Endometrial microvascular endothelial cells (primary cell): ENCODE measurements around the gene ART1. TPM values are rescaled to one million over a fixed set of nuclear protein-coding genes. Genes with fewer than 3 reads are reported as not detected.
"Not testable (repeated sequence)": the region's sequence is repeated elsewhere in the genome, so short reads cannot be mapped to it uniquely, and the experiment has no call there.

Experiments
- in situ Hi-C: cut with HindIII; loops from 2 replicates; pipeline ENCODE4 v1.10.0; 2017; ENCODE audit warnings: low sequenced_read_pairs, low pct_unique_long_range_greater_than_20kb; ENCODE audit errors: inconsistent ontology term
- total RNA-seq: library from RNA; depleted of rRNA; stranded (reverse); fragments of >200 nt; gene quantifications from one replicate; pipeline ENCODE4 v1.2.3, GENCODE V29; 2015; ENCODE audit errors: inconsistent ontology term

ART1 gene, protein sequence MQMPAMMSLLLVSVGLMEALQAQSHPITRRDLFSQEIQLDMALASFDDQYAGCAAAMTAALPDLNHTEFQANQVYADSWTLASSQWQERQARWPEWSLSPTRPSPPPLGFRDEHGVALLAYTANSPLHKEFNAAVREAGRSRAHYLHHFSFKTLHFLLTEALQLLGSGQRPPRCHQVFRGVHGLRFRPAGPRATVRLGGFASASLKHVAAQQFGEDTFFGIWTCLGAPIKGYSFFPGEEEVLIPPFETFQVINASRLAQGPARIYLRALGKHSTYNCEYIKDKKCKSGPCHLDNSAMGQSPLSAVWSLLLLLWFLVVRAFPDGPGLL
- total RNA-seq = not detected

DNA sequence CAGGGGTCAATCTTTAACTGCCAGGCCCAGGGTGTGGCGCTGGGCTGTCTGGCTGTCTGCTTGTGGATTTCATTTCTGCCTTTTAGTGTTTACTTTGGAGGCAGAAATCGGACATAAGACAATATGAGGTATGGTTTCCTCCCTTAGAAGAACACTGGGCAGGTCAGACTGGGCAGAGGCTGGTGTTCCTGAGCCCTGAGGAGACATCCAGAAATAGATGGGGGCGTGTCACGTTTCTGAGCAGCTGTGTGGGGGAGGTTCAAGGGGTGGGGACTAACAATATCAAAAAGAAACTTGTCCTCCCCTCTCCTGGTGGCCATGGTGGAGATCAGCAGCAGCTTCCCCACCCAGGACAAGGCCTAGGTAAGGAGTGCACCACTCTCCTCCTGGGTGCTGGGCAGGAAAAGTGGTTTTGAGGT lies at the start of gene ART1:
Gene ART1, plus strand, starts transcription at position 312 of the 419 bp plus-strand sequence. CDS start 14,086 bp downstream, outside the sequence.
- in situ Hi-C loops = no loop called here

DNA sequence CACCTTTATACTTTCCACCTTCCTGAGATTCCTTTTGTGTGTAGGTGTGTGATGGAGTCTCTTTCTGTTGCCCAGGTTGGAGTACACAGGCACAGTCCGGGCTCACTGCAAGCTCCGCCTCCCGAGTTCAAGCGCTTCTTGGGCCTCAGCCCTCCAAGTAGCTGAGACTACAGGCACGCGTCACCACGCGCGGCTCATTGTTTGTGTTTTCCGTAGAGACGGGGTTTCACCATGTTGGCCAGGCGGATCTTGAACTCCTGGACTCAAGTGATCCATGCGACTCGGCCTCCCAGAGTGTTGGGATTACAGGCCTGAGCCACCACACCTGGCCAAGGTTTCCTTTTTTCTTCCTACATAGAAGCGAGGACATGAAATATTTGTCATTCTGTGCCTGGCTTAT lies 47.2 kb upstream of the ART1 start:
- in situ Hi-C loops = not testable (repeated sequence)

DNA sequence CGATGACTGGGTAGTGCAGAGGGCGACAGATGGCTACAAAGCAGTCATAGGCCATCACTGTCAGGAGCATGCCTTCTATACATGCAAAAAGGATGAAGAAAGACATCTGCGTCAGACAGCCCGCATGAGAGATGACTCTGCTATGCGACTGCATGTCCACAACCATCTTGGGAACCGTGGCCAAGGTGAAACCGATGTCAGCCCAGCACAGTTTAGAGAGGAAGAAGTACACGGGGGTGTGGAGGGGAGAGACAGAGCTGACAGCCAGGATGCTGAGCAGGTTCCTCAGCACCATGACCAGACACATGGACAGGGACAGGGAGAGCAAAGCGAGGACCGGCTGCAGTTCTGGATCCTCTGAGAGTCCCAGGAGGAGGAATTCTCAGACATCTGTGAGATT lies 44.7 kb upstream of the ART1 start:
- in situ Hi-C loops = not testable (repeated sequence)

DNA sequence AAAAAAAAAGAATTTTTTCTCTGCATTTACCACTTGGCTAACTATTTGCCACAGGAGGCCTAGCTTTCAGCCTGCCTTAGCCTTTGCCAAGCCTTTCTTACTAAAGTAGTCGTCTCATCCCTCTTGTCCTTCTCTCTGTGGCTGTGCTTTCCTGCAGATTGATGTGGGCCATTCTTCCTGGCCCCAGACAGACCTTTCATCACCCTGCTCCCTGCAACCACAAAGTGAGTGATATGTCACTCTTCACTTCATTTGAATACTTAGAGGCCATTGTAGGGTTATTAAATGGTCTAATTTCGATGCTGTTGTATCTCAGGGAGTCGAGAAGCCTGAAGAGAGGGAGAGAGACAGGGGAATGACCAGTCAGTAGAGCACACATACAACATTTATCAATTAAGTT lies 40.8 kb upstream of the ART1 start:
- in situ Hi-C loops = no loop called here

DNA sequence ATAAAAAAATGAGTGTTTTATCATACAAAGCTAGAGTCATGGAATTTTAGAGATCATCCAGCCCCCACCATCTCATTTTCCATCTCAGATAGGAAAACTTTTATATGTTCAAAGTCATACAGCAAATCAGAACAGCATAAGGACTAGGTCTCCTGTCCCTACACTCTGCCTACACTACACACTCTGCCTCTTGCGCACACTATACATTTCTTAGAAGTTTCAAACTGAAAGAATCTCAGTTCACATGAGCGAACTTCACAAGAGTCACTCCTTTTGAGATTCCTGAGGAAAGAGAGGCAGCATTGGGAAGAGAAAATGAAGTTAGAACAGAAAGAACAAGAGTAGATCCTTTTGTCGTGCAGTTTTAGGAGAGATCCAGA lies 39.7 kb upstream of the ART1 start:
- in situ Hi-C loops = no loop called here

DNA sequence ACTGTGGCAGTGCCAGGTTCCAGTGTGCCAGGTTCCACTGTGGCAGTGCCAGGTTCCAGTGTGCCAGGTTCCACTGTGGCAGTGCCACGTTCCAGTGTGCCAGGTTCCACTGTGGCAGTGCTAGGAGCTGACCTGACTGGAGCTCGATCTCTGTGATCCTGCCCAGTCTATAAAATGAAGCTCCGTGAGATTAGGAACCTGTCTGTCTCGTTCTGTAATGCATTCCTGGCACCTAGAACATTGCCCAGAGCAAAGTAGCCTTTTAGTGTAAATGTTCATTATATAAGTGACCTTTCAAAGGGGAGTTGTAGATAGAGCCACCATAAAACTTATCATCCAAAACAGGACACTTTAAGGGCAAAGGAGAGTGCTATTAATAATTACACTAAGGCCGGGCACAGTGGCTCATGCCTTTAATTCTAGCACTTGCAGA lies 39.1 kb upstream of the ART1 start:
- in situ Hi-C loops = no loop called here

DNA sequence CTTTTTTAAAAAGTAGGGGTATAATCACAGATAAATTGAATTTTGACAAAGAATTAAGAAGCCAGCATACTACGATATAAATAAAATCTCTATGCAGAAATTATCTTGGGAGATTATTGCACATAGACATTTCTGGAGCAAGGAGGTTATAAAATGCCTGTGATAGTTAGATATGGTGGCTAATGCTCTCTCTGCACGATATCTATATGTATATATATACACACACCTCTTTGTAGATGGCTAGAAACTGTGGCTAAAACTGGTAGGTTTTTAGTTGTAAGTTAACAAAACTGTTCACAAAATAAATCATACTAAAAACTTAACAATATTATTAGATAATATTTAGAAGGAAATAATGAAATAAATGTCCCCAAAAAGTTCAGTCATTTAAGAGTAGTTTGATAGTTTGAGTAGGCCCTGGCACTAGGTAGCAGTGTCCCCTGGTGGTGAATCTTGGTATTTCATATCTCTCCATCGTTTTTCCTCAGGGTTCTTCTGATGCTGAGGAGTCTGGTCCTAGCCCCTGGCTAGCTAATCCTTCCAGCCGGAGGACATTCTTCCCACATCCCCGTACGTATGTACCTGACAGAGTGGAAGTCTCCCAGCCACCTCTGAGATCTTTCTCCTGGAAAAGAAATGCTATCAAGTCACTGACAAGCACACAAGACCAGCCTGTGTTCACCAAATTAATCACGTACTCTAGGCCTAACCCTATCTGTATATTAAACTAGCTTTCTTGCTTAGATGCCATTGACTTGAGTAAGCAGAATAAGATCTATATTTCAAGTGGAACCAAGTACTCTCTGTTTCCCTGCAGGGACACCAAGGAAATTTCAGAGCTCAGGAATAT lies 35.3 kb upstream of the ART1 start:
- in situ Hi-C loops = no loop called here

DNA sequence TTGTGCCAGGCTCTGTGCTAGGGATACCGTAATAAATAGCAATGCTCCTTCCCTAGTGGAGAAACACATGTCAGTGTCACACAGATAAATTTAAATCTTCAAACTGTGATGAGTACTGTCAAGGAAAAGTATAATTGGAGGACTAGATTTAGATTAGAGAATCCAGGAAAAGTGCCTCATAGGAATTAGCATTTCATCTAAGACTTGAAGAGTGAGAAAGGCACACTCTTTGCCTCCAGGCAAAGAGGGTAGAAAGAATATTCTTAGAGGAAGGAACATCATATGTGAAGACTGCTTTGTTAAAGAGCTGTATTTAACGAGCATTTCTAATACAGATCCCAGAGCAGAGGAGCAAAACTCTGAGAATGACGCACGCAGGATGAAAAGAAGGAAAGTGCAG lies 34.1 kb upstream of the ART1 start:
- in situ Hi-C loops = no loop called here

DNA sequence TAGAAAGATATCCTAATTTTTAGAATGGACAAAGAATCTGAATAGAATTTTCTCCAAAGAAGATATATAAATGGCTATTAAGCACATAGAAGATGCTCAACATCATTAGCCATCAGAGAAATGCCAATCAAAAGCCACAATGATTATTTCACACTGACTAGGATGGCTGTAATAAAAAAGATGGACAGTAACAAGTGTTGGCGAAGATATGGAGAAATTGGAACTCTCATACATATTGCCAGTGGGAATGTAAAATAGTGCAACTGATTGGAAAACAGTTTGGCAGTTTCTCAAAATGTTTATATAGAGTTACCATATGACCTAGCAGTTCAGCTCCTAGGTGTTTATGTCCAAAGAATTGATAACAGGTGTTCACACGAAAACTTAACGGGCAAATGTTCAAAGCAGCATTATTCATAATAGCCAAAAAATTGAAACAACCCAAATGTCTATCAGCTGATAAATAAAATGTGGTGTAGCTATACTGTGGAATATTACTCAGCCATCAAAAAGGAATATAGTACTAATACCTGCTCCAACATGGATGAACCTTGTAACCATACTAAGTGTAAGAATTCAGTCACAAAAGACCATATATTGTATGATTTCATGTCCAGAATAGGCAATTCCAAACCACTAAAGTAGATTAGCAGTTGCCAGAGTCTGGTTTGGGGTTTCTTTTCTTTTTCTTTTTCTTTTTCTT lies 32.8 kb upstream of the ART1 start:
- in situ Hi-C loops = no loop called here

DNA sequence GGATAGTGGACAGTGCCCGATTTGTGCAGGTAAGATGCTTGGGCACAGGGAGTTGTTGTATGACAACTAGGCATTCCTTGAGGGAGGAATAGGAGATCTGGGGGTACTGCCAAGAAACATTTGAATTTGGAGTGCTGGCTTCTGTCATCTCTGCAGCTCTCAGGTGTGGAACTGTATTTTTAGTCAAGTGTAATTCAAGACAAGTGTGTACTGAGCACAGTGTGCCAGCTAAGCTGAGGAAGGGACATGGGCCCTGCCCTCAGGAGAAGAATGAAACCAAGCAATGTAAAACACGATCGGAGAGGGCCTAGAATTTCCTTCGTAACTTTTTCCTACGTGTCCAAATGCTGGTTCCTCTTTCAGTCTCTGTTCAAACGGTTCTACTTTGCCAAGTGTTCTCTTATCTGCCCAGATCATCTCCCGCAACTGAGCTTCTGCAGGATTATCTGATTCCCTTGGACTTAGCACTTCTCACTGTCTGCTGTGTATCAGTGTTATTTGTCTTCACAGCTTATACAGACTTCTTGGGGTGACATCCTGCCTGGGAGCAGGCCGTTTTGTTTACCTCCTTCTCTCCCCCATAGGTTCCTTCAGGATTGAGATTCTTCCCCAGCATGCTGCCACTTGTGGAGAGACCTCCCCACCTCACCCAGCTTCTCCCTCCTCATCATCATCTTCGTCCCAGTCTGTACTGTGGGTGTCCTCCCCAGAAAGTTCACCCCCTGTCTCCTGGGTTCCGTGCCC lies 30.8 kb upstream of the ART1 start:
- in situ Hi-C loops = no loop called here

DNA sequence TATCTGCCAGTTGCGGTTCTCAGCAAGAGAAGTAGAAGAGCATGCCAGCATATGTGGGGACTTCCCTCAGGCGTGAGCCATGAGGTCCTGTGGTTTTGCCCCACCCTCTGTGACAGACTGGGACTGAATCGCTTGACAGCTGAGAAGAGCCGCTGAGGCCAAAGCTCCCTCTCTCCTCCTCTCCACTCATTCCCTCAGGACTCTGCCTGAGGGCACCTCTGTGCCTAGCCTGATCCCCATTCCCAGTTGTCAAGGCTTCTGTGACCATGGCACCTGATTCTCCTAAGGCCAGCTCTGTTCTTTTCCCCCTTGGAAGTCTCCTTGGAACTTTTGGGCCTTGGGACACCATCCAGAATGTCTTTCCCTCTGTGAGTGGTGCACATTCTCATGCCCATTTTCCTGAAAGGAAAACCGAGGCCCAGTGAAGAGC lies 30.2 kb upstream of the ART1 start:
- in situ Hi-C loops = no loop called here

DNA sequence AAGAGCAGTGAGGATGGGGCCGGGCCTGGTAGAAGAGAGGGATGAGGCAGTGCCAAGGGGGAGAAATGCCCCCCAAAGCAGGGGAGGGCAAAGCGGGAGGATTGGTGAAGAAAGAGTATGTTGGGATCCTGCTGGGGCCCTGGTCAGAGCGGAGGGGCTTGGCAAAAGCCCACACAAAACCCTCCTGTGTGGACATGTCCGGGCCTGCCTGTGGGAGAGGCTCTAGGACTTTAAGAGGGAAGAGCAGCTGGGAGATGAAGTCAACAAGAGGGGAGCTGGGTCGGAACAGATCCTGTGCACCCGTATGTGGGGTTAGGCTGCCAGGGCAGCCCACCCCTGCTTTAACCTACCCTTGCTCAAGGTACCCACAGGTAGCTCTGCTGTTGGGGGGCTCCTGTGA lies 28.9 kb upstream of the ART1 start:
- in situ Hi-C loops = no loop called here

DNA sequence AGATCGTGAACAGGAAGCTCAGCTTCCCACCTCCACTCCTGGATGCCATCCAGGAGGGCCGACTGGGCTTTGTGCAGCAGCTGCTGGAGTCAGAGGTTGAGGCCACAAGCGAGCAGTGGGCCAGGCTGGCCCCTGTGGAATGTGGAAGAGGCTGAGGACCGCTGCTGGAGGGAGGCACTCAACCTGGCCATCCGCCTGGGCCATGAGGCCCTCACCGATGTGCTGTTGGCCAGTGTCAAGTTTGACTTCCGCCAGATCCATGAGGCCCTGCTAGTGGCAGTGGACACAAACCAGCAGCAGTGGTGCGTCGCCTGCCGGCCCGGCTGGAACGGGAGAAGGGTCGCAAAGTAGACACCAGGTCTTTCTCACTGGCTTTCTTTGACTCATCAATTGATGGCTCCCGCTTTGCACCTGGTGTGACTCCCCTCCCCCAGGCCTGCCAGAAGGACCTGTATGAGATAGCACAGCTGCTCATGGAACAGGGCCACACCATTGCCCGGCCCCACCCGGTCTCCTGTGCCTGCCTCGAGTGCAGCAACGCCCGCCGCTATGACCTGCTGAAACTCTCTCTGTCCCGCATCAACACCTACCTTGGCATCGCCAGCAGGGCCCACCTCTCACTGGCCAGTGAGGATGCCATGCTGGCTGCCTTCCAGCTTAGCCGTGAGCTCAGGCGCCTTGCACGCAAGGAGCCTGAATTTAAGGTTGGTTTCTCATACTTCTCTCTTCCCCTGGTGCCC lies 28.0 kb upstream of the ART1 start:
- in situ Hi-C loops = no loop called here

DNA sequence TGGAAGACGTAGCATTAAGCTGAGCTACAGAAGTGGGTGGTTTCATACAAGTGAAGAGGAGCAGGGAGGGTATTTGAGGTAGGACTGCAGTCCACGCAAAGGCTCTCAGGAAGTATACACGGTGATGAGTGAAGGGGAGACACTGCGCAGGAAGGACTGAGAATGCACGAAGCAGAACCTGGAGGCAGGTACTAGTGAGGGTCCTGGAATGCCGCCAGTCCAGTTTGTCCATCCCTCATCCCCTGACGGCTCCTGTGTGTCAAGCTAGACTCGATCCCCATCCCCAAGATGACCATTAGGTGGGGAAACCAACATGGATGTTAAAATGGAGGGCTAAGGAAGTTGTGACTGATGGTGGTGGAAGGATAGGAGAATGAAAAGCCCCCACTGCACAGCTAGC lies 26.9 kb upstream of the ART1 start:
- in situ Hi-C loops = no loop called here

DNA sequence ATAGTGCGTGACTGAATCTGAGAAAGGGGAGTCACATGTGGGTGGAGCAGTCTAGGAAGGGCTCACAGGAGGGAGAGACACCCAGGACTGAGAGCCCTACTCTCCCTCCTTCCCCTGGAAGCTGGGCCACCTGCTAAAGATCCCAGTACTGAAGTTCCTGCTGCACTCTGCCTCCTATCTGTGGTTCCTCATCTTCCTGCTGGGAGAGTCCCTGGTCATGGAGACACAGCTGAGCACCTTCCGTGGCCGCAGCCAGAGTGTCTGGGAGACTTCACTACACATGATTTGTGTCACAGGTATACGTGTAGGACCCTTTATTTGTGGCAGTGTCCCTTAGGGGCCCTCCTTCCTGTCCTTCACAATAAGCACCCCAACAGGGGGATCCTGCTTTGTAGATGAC lies 22.4 kb upstream of the ART1 start:
- in situ Hi-C loops = no loop called here

DNA sequence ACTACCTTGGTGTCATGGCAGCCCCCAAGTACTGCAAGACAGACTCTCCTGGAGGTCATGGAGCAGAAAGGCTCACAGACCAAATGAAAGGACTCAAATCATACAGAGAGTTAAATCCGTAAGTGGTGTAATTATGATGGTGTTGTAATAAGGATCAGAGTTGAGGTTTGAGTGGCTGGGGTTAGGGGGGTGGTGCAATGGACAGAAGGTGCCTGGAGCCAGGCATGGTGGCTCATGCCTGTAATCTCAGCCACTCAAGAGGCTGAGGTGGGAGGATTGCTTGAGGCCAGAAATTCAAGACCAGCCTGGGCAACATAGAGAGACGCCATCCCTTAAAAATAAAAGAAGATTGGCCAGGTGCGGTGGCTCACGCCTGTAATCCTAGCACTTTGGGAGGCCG lies 21.8 kb upstream of the ART1 start:
- in situ Hi-C loops = no loop called here

DNA sequence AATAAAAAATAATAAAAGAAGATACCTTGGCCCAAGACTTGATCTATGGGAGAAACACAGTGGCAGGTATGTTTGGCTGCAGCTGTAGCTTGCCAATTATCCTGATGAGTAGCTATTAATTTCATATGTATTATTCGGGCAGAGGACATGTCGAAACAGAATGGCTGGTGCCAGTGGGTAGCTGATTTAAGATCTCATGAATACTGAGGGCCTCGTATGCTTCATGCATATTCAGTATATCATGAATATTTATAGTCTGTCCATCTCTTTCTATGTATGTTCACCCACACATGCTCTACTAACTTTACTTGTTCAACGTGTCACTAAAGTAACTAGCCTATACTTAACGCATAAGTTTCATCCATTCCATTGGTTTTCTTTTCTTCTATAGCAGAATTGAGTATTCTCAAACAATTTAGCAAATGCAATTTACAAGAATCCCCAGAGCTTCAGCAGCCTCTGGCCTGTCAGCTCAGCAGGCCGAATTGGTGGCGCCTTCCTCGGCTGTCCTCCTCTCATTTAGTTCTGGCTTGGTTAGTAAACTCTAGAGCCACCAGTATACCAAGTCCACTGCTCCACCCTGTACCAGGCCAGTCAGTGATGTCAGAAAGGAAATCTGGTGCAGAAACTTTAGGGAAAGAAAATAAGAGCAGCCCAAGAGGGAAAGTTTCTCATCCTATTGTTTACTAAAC lies 21.0 kb upstream of the ART1 start:
- in situ Hi-C loops = no loop called here
